ENCODE data around the gene ATAD3C.
"Not testable (repeated sequence)": the region's sequence is repeated elsewhere in the genome, so short reads cannot be mapped to it uniquely, and the experiment has no call there.

The ATAD3C gene

GRCh38 chr1:1419813-1420653, 29.5 kb upstream of the ATAD3C start:
- no peak for DNase-seq

DNA sequence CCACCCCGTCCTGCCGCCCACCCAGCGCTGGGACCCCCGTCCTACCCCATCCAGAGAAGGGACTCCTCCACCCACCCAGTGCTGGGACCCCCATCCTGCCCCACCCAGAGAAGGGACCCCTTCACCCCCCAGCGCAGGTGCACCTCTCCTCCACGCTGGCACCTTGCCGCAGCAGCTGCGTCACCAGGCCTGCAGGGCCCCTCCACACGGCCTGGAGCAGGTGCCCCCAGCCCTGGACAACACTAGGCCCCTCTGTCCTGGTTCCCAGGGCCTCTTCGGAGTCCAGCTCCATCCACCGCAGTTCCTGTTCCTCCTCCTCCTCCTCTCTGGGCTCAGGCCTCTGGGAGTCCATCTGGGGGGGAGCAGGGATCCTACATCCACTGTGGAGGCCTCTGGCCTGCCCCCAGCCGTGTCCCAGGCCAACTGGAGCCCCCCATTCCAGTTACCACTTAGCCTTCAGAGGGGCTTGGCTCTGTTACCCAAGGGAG, 28.8 kb upstream of the ATAD3C start:
- no peak for DNase-seq

DNA sequence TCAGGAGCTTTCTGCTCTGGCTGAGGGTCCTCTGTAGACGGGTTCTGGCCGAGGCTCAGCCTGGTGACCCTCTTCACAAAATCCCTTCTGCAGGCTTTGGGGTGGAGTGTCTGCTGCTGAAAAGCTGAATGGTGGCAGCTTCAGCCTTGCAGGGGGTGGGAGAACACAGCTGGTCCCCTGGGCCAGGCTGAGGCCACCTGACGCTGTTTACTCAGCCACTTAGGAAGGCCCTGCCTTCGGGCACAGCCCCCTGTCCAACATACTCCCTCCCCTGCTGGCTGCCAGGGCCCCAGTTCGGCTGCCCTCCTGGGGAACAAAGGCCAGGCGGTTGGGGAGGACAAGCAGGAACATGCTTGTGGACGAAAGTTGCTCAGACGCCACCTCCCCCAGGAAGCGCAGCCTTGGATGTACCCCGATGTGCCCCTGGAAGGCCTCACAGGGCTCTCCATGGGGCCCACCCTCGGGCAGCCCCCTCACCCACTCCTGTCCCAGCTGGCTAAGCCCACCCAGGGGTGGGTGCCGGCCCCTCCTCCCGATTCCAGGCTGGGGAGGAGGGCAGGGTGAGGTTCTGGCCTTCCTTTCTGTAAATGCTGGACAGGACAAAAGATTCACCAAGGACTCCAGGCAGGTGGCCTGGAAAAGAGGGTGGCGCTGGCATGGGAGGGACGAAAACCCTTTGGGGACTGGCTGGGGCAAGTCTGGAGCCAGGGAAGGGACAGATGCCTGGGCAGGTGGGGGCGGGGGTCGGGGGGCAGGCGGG, 28.2 kb upstream of the ATAD3C start, which contains the start of gene ANKRD65:
Gene ANKRD65, minus strand, starts transcription at position 130 of the 760 bp plus-strand sequence. CDS start 271 bp downstream, outside the sequence.
- no peak for DNase-seq

DNA sequence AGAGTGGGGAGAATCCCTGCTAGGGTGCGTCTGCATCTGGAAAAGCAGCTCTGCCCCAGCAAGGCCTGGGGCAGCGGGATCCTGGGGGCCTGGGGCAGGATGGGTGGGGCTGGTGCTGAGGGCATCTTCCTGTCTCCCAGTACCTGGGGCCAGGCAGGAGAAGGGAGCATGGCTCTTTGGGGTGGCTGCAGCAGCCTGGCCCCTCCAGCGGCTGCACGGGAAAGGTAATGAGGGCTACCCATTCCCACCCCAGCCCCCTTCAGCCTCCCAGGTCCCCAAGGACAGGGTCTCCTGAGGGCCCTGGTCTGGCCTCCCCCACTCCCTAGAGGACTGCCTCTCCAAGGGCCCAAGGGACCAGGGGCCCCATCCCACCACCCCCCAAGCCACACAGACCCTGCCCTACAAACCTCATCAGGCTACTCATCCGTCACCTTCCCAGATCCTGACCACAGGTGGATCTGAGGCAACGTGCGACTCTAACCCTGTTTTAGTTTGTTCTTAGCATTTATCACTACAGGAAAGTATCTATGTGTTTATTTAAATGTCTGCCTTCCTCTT, 27.5 kb upstream of the ATAD3C start:
- DNase-seq, result no peak

DNA sequence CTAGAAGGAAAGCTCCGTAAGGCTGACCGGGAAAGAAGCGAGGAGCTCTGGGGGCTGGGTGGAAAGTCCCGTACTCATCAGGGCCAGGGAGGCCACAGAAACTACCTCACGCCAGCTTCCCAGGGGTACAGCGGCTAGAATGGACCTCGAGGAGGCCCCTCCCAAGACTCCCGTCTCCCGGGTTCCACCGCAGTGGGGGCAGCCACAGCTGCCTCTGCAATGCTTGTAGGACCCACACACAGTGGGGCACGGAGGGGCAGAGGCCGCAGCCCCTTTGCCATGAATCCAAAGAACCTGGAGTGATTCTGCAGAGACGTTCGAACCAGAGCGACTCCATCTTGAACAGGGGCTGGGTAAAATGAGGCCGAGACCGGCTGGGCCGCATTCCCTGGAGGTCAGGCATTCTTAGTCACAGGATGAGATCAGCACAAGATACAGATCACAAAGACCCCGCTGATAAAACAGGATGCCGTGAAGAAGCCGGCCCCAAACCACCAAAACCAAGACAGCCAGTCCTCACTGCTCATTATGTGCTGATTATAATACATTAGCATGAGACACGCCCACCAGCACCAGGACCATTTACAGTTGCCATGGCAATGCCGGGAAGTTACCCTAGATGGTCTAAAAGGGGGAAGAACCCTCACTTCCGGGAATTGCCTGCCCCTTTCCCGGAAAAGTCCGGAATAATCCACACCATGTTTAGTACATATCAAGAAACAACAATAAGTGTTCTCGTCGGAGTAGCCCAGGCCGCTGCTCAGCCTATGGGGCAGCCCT, 26.8 kb upstream of the ATAD3C start:
- peak; percentile 24 for DNase-seq

- DNase-seq, result no peak
These were observed 26.3 kb upstream of the ATAD3C start for GRCh38 chr1:1423245-1423597.

DNA sequence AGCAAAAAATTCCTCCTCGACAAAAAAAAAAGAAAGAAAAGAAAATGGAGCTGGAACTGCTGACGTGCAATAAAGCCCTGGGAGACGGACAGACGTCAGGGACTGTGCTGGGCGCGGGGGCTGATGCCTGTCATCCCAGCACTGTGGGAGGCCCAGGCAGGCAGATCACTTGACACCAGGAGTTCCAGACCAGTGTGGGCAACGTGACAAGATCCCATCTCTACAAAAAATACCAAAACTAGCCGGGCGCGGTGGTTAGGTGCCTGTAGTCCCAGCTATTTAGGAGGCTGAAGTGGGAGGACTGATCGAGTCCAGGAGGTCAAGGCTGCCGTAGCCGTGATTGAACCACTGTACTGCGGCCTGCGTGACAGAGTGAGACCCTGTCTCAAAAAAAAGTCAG, 24.8 kb upstream of the ATAD3C start:
- no peak for DNase-seq

DNA sequence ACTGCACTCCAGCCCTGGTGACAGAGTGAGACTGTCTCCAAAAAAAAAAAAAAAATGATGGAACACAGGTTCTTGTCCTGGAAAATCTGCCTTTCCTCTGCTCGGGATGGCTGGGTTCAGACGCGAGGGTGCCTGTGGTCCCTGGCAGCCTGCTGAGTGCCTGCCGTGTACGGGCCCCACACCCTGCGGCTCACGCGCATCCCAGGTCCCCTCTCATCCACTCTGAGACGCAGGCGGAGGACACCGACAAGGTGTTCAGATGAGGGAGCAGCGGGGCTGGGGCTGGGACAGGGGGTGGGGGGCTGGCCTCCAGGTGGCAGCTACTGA, 24.1 kb upstream of the ATAD3C start:
- DNase-seq, result no peak

DNA sequence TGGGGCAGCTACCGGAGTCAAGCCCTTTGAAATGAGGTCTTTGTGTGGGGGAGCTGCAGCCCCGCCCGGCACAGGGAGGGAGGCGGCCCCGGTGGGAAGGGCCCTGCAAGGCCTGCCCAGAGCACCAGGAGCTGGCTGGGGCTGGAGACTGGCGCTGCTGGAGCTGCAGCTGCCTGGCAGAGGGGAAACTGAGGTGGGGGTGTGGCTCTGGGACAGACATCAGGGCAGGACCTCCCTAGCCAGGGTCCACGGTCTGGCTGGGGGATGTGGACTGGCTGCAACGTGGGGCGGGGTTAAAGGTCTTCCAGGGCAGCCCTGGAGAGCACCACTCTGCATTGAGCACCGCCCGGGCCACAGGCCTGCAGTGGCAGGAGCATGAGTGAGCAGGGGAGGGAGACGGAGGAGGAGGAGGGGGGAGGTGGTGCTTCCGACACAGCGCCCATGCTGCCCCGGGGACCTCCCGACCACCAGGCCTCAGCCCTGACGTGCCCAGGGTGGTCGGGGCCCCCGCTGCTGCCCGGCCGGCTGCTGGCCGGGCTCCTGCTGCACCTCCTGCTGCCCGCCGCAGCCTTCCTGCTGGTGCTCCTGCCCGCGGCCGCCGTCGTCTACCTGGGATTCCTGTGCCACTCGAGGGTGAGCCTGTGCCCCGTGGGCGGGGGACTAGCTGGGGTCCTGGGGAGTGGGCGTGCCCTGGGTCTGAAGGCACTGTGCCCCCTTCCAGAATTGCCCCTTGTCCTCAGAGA, 23.6 kb upstream of the ATAD3C start:
- DNase-seq, result no peak

DNA sequence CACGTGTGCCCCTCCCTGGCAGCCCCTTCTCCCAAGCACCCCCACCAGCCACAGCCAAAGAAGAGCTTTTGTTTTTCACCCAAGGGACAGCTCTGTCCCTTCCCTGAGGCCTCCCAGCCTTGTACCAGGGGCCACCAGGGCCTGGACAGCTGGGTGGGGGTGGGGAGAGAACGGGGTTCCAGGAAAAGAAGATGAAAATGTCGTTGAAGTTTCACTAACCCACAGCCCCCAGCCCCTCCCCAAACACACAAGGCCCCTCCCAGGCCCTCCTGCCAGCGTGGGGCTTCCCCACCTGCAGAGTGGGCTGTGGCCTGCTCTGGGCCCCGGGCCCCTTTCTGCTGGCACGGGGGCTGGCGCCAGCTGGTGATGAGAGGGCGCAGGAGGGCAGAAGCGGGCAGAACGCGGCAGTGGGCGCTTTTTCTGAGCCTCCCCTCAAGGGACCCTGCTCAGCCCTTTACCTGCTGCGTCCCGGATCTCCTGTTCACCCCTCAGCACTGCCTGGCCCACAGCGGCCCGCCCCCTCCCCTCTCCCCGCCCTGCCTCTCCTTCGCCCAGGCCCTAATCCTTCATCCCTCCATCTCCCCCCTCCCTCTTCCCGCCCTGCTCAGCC, 22.9 kb upstream of the ATAD3C start:
- no peak for DNase-seq

DNA sequence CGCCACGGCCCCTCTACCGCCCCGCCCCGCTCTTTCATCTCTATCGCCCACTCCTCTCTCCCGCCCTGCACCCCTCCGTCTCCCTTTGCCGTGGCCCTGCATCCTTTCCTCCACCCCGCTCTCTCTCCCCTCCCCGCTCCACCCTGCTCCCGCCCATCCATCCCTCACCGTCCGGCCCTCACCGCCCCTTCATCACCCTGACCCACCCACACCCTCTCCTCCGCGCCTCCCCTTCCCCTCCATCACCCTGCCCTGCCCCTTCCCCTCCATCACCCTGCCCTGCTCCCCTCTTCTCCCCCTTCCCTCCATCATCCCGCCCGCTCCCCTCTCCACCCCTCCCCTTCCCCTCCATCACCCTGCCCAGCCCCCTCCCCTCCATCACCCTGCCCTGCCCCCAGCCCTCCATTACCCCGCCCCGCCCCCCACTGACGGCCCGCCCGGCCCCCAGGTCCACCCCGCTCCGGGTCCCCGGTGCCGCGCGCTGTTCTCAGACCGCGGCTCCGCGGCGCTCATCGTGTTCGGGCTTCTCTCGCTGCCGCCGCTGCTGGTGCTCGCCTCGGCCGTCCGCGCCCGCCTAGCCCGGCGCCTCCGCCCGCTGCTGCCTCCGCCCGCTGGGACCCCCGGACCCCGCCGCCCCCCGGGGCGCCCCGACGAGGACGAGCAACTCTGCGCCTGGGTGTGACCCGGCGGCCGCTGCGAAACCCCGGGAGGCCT, 22.2 kb upstream of the ATAD3C start:
- no peak for DNase-seq

GRCh38 chr1:1427820-1428148, 21.7 kb upstream of the ATAD3C start:
- no peak for DNase-seq

- DNase-seq, result no peak
These were observed 21.3 kb upstream of the ATAD3C start for GRCh38 chr1:1428174-1428573.

- not testable (repeated sequence) for DNase-seq
These were observed 20.5 kb upstream of the ATAD3C start for GRCh38 chr1:1428967-1429366.

GRCh38 chr1:1429671-1430073, 19.8 kb upstream of the ATAD3C start:
- no peak for DNase-seq

DNA sequence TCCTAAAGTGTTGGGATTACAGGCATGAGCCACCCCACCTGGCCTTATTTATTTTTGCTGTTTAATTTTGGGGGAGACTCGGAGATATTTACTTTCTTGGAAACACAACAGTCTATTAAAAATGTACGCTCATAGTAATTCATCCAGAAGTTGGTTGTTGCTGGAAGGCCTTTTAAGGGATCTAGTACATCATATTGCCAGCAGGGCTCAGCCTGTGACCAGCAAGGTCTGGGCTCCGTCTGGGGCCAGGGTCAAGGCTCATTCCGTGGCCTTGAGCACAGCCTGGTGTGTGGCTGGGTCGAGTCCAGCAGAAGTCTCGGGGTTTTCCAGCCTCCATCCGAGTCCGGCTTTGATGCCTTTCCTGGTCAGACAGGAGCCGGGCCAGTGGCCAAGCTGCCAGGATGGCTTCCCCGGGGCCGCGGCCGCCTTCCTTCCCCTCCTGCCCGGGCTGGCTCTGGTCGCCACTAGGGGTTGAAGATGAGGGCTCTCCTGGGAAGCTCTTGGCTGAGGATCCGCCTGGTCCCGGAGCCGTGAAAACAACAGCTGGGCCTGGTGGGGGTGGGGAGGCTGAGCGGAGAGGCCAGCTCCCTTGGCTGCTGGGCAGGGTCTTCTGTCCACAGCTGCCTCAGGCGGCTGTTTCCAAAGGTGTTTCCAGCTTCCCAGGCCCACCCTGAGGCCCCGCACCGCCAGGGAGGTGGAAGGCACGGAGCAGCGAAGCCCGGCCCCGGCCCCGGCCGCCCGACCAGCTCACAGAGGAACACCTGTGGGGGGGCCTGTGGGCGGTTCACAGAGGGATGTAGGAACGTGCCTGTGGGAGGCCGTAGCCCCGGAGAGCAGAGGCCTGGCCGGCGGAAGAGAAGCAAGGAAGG, 19.1 kb upstream of the ATAD3C start:
- DNase-seq, result no peak

DNA sequence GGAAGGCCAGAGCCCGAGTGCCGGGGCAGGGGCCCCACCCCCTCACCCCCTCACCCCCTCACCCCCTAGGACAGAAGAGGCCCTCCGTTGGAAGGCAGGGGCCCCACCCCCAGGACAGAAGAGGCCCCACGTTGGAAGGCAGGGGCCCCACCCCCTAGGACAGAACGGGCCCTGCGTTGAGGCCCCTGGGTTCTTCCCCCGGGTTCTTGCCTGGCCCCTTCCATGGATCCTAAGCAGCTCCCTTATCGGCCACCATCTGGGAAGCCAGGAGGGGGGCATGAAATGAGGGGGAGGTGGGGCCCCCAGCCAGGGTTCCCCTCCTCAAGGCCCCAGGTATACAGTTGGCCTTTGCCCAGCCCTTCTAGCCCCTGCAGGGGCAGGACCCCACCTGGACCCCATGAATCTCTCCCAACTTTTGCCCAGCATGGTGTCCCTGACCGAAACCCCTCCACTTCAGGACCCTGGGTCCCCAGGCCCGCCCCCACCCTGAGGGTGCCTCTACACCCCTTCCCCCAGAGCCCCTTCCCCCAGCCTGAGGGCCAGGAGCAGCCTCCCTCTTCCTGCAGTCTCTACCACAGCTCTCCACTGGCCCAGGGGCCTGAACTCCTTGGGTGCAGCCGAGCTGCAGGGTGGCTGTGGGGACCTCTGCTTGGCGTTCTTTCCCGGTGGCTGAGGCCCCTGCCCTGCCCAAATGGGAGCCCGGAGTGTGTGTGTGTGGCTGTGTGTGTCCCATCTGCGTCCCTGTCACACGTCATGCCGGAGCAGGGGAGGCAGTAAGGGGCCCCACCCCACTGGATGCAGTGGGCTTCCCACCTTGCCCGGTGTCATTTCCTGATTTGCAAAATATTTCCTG, 18.3 kb upstream of the ATAD3C start:
- DNase-seq, result no peak

DNA sequence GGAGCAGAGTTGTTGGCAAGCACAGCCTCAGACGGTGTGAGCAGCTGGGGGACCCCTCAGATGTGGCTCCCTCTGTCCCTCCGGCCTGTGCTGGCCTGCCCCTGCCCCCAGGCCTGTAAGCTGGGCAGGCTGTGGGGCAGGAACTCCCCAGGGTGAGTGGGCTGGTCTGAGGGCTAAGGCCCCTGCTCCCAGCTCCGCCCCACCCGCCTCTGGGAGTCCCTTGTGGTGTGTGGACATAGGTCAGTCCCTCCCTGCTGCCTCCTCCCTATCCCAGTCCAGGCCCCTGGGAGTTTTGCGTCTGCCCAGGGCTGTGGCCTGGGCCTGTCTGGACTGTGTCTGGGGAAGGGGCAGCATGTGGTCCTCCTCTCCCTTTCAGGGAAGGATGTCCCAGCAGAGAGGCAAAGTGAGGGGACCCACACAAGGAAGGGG, 17.6 kb upstream of the ATAD3C start:
- DNase-seq, result no peak

DNA sequence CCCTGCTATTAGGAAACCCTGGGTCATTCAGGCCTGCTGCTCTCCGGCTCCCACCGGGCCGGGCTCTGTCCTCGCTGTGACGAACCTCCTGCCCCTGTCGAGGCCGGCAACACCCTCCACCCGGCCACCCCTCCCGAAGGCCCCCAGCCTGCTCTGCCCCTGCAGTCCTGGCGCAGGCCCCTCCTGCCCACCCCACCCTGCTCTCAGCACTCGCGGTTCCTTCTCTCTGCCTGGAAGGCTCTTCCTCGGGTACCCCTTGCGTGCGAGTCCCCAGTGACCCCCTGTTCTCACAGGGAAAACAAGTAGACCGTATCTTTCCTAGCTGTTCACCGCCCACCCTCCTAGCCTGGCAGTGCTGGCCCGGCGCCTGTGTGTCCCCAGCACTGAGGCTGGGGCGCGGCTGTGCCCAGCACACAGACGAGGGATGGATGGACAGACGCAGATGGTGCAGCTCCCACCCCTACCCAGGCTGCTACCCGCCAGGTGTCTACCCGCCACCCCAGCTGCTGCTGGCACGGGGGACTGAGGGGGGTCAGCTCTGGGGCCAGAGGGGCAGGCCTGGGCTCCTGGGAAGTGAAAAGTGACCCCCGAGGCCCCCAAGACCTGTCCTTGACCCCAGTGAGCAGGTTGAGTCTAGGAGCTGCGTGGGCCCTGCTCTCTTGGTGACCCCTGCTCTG, 17.1 kb upstream of the ATAD3C start:
- no peak for DNase-seq
